Keratinocyte (primary cell): ENCODE measurements around the gene GALNT2. TPM values are rescaled to one million over a fixed set of nuclear protein-coding genes. Genes with fewer than 3 reads are reported as not detected.

Source experiments
- DNase-seq: peaks from one replicate; pipeline ENCODE4 v3.0.0-alpha.2; 2011; ENCODE audit warnings: low read depth, missing footprints, low spot score
- FAIRE-seq: peaks from 2 replicates; lab custom pipeline; 2011; peaks lifted over from hg19 to GRCh38; lab: Jason Lieb, UNC
- H2AFZ ChIP-seq: 2 replicates; pipeline ENCODE4 v1.6.0; 2012; ENCODE audit warnings: low read length, control low read depth, inconsistent platforms; ENCODE audit not compliant: control insufficient read depth
- H3K27ac ChIP-seq: 2 replicates; pipeline ENCODE4 v1.5.1; 2011; ENCODE audit warnings: low read length; ENCODE audit not compliant: control insufficient read depth, insufficient read depth
- H3K27me3 ChIP-seq: 3 replicates; pipeline ENCODE4 v1.6.0; 2011; ENCODE audit warnings: low read length; ENCODE audit not compliant: control insufficient read depth, insufficient read depth; ENCODE audit errors: extremely low read depth
- H3K36me3 ChIP-seq, 2 experiments: 2 replicates in 1 of 2; 3 replicates in 1 of 2; pipeline ENCODE4 v1.5.1; 2011; ENCODE audit warnings: low read length in 2 of 2, mild to moderate bottlenecking in 1 of 2; ENCODE audit not compliant: control insufficient read depth in 2 of 2, insufficient read depth in 2 of 2; ENCODE audit errors: extremely low read depth in 1 of 2
- H3K4me1 ChIP-seq: 3 replicates; pipeline ENCODE4 v1.5.1; 2011; ENCODE audit warnings: low read length; ENCODE audit not compliant: control insufficient read depth, insufficient read depth; ENCODE audit errors: extremely low read depth
- H3K4me2 ChIP-seq: 3 replicates; pipeline ENCODE4 v1.6.0; 2011; ENCODE audit warnings: low read depth, low read length; ENCODE audit not compliant: control insufficient read depth, insufficient read depth; ENCODE audit errors: extremely low read depth
- H3K4me3 ChIP-seq, 3 experiments: fragments of 200-600 bp in 1 of 3; sonication (generic) in 1 of 3; 2 replicates in 2 of 3; 3 replicates in 1 of 3; pipeline ENCODE4 v1.5.1; 2011 to 2016; ENCODE audit warnings: low read length in 3 of 3, mild to moderate bottlenecking in 3 of 3, control low read depth in 2 of 3, inconsistent platforms in 1 of 3, low read depth in 1 of 3, mixed read lengths in 1 of 3, mixed run types in 1 of 3, moderate library complexity in 1 of 3; ENCODE audit not compliant: control insufficient read depth in 2 of 3, insufficient read depth in 2 of 3; ENCODE audit errors: extremely low read depth in 1 of 3
- H3K79me2 ChIP-seq: 2 replicates; pipeline ENCODE4 v1.6.0; 2012; ENCODE audit warnings: low read length; ENCODE audit not compliant: control insufficient read depth, insufficient read depth
- H3K9ac ChIP-seq: 3 replicates; pipeline ENCODE4 v1.6.0; 2011; ENCODE audit warnings: low read length; ENCODE audit not compliant: control insufficient read depth, insufficient read depth; ENCODE audit errors: extremely low read depth
- H3K9me1 ChIP-seq: 3 replicates; pipeline ENCODE4 v1.6.0; 2011; ENCODE audit warnings: low read length; ENCODE audit not compliant: control insufficient read depth, insufficient read depth; ENCODE audit errors: extremely low read depth
- H3K9me3 ChIP-seq: 2 replicates; pipeline ENCODE4 v1.5.1; 2012; ENCODE audit warnings: low read depth, low read length; ENCODE audit not compliant: control insufficient read depth
- H4K20me1 ChIP-seq: 3 replicates; pipeline ENCODE4 v1.6.0; 2011; ENCODE audit warnings: low read length; ENCODE audit not compliant: control insufficient read depth, insufficient read depth; ENCODE audit errors: extremely low read depth
- EZH2 ChIP-seq: IDR thresholded peaks from one replicate; pipeline ENCODE4 v1.6.1; 2012; ENCODE audit warnings: inconsistent platforms, mild to moderate bottlenecking, low read length, moderate library complexity
- dilution Hi-C: fragments of 300-500 bp; cut with MboI; formaldehyde crosslinking; loops from one replicate; pipeline ENCODE4 v1.7.0; 2020; ENCODE audit warnings: low sequenced_read_pairs; ENCODE audit not compliant: extremely low pct_ligation_motif_present
- polyA plus RNA-seq, 5 experiments: library from polyadenylated mRNA; depleted of rRNA in 3 of 5; stranded (reverse) in 3 of 5; stranded (forward) in 1 of 5; unstranded in 1 of 5; fragments of >200 nt; gene quantifications; 1 replicate in 1 of 5; 2 replicates in 3 of 5; 3 replicates in 1 of 5; pipeline versions ENCODE4 v1.2.1 to v1.2.3, GENCODE V29; 2011 to 2012; ENCODE audit warnings: missing spikeins in 2 of 5, low read depth in 1 of 5, low replicate concordance in 1 of 5
- TF ChIP-seq, protein P1 (sequence below), 3 experiments: IDR thresholded peaks in 1 of 3; conservative IDR thresholded peaks in 1 of 3; optimal IDR thresholded peaks in 1 of 3; 2 replicates in 2 of 3; 3 replicates in 1 of 3; pipeline versions ENCODE3 to v1.5.1; 2011; ENCODE audit warnings: low read length in 3 of 3, mild to moderate bottlenecking in 3 of 3, moderate library complexity in 2 of 3, control low read depth in 1 of 3, inconsistent platforms in 1 of 3; ENCODE audit not compliant: insufficient read depth in 2 of 3; ENCODE audit errors: extremely low read depth in 1 of 3

The GALNT2 gene
- polyA plus RNA-seq, 1 donor (not counting 4 experiments of a cell fraction or from before 2014, with no cell fraction given) = 61.7 TPM

DNA sequence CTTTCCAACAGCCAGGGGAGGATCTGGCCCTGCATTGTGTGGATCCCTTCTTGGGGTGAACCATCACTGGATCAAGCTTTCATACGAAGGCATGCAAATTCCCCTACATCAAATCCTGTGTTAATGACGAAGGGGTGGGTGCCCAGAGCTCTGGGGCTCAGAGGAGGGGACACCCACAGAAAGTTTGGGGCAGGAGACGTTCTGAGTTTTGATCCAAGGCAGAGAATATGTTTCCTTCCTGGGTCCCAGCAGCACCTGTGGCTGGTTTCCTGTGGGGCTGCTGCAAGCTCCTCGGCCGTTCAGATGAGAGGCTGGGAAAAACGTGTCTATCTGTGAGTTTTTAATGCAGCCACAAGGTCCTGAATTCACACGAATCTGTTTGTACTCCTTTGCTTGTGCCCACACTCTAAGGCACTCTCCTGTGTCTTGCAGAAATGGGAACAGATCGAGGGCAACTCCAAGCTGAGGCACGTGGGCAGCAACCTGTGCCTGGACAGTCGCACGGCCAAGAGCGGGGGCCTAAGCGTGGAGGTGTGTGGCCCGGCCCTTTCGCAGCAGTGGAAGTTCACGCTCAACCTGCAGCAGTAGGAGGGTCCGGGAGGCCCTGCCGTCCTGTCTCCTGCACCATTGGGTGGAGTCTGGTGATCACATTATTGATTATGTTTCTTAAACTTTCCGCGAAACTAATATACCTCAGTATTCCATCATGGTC is 212.0 kb downstream of the GALNT2 start:
- H4K20me1 ChIP-seq = peaks cover 2% of the 10 kb centered on the region
- H3K36me3 ChIP-seq = peaks cover 17 to 34% of the 10 kb centered on the region in 2 experiments
- no peaks in the 10 kb centered on the region for H3K9me3 ChIP-seq
- H3K4me3 ChIP-seq = no peak overlapping the region
- no peaks in the 10 kb centered on the region for H3K27me3 ChIP-seq
- no peak overlapping the region for H2AFZ ChIP-seq
- no peak overlapping the region for H3K4me2 ChIP-seq
- no peaks in the 10 kb centered on the region for H3K4me1 ChIP-seq
- H3K9ac ChIP-seq = no peak overlapping the region
- H3K9me1 ChIP-seq = no peaks in the 10 kb centered on the region
- no peak overlapping the region for H3K27ac ChIP-seq
- FAIRE-seq = no peak
- no peaks in the 10 kb centered on the region for H3K79me2 ChIP-seq
- TF ChIP-seq, protein P1, sequence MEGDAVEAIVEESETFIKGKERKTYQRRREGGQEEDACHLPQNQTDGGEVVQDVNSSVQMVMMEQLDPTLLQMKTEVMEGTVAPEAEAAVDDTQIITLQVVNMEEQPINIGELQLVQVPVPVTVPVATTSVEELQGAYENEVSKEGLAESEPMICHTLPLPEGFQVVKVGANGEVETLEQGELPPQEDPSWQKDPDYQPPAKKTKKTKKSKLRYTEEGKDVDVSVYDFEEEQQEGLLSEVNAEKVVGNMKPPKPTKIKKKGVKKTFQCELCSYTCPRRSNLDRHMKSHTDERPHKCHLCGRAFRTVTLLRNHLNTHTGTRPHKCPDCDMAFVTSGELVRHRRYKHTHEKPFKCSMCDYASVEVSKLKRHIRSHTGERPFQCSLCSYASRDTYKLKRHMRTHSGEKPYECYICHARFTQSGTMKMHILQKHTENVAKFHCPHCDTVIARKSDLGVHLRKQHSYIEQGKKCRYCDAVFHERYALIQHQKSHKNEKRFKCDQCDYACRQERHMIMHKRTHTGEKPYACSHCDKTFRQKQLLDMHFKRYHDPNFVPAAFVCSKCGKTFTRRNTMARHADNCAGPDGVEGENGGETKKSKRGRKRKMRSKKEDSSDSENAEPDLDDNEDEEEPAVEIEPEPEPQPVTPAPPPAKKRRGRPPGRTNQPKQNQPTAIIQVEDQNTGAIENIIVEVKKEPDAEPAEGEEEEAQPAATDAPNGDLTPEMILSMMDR (optimal IDR thresholded peaks at IDR 0.05 in 1 of 3, IDR thresholded peaks at IDR 0.05 in 1 of 3, conservative IDR thresholded peaks at IDR 0.05 in 1 of 3; ENCODE audit: extremely low read depth in 1 of 3, insufficient read depth in 2 of 3, low read length in 3 of 3) = no peak
- TF ChIP-seq EZH2 = no peak
- dilution Hi-C loops = no loop called here
- DNase-seq = no peak

DNA sequence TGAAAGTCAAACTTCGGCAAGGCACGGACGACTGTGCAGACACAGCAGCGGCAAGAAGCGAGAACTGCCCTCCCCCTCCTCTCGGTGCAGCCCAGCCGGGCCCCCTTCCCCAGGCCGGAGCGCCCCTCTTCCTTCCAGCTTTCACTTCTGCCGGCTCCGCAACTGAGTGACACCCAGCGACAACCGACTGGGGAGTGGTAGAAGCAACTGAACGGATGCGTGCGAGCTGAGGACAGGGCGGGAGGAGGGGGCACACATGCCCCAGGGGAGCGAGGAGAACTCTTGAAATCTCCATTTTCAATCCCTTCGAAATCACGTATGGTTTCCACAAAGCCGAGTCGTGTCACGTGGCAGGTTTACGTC is 212.5 kb downstream of the GALNT2 start:
- TF ChIP-seq, protein P1 (optimal IDR thresholded peaks at IDR 0.05 in 1 of 3, IDR thresholded peaks at IDR 0.05 in 1 of 3, conservative IDR thresholded peaks at IDR 0.05 in 1 of 3; ENCODE audit: extremely low read depth in 1 of 3, insufficient read depth in 2 of 3, low read length in 3 of 3) = no peak
- TF ChIP-seq EZH2 = no peak

More for the DNA sequence above, 212.5 kb downstream of the GALNT2 start:
- Histone ChIP-seq H3K4me1 (no peaks in the 10 kb centered on the region), H3K36me3 (peaks cover 17 to 30% of the 10 kb centered on the region in 2 experiments), H3K4me3 (no peak overlapping the region), H3K9me3 (no peaks in the 10 kb centered on the region), H3K79me2 (no peaks in the 10 kb centered on the region), H3K9me1 (no peaks in the 10 kb centered on the region), H4K20me1 (peaks cover 2% of the 10 kb centered on the region), H3K27me3 (no peaks in the 10 kb centered on the region), H3K9ac (no peak overlapping the region), H3K4me2 (no peak overlapping the region), H2AFZ (no peak overlapping the region), H3K27ac (no peak overlapping the region)
- DNase-seq (no peak), FAIRE-seq (no peak)
- dilution Hi-C loops = no loop called here
